Measurements from ENCODE around the gene FCRL5. TPM values are rescaled to one million over a fixed set of nuclear protein-coding genes. Genes with fewer than 3 reads are reported as not detected.

Gene FCRL5
- total RNA-seq, 1 donor from 2014 or later: not detected

GRCh38 chr1:157504646-157505045, 47.7 kb downstream of the FCRL5 start:
- Histone ChIP-seq H3K4me3 (no peak overlapping the region), H3K27ac (replicated peaks) (no peak overlapping the region), H3K36me3 (no peaks in the 10 kb centered on the region), H3K9me3 (replicated peaks) (no peaks in the 10 kb centered on the region), H3K4me1 (no peaks in the 10 kb centered on the region), H3K27me3 (ENCODE audit: low read depth) (peaks cover 46% of the 10 kb centered on the region)
- no peak for DNase-seq
- TF ChIP-seq CTCF (IDR thresholded peaks at IDR 0.05; ENCODE audit: borderline replicate concordance): no peak
- intact Hi-C loops (cut with micrococcal nuclease): no loop called here

DNA sequence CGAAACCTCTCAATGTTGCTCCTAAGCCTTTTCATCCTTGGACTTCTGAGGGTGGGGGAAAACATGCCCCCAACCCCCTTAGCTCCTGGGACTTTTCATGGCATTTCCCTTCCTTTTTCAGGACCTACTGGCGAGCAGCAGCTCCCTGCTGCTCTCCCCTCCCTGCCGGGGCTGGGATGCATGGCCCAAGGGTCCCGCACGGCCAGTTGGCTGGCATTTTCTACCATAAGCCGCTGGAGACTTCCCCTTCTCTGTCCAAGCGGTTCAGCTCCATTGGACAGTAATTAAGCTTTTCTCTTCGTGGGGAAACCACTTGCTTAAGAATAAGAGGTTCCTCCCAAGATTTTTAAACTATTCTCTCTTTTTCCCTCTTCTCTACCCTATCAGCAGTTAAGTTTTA, 52.8 kb downstream of the FCRL5 start:
- H3K36me3 ChIP-seq: no peaks in the 10 kb centered on the region
- H3K4me3 ChIP-seq: no peak overlapping the region
- H3K9me3 ChIP-seq (replicated peaks): no peaks in the 10 kb centered on the region
- DNase-seq: no peak
- intact Hi-C loops (cut with micrococcal nuclease): no loop called here
- peaks cover 51% of the 10 kb centered on the region for H3K27me3 ChIP-seq (ENCODE audit: low read depth)
- no peaks in the 10 kb centered on the region for H3K4me1 ChIP-seq
- no peak for TF ChIP-seq CTCF (IDR thresholded peaks at IDR 0.05; ENCODE audit: borderline replicate concordance)
- H3K27ac ChIP-seq (replicated peaks): no peak overlapping the region

GRCh38 chr1:157498736-157499090, 53.6 kb downstream of the FCRL5 start:
- H3K36me3 ChIP-seq: no peaks in the 10 kb centered on the region
- H3K4me3 ChIP-seq: no peak overlapping the region
- H3K9me3 ChIP-seq (replicated peaks): no peaks in the 10 kb centered on the region
- no peaks in the 10 kb centered on the region for H3K4me1 ChIP-seq
- intact Hi-C loops (cut with micrococcal nuclease): no loop called here
- TF ChIP-seq CTCF (IDR thresholded peaks at IDR 0.05; ENCODE audit: borderline replicate concordance): no peak
- H3K27me3 ChIP-seq (ENCODE audit: low read depth): peaks cover 55% of the 10 kb centered on the region
- DNase-seq: no peak
- no peak overlapping the region for H3K27ac ChIP-seq (replicated peaks)

DNA sequence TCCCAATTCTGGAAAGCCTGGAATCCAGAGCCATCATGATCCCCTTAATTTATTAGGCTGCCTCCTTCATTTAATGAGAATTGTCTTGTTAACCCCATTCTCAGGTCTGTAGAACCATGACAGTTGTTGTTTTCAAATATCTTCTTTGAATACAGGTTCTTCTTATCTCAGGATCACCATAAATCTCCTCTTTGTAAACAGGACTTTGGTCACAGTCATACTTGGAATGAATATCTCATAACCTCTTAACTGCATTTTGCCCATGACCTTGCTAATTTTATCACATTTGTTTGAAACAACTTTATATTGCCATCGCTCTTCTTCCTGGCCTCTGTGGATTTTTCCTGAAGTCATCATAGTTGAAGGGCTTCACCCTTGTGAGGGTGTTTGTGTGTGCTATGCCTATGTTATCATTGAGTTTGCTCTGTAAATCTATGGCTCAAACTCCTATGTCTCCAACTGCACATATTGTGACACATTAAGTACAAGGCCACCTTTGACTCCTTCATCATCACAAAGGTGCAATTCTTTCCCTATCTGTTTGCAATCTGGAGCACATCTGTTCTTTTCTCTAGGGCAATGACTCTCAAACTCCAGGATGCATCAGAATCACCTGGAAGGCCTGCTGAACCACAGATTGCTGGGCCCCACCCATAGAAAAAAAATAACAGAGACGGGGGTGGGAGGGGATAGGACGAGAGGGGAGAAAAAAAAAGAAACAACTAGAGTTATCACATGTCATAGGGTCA, 54.2 kb downstream of the FCRL5 start:
- no peaks in the 10 kb centered on the region for H3K4me1 ChIP-seq
- H3K27ac ChIP-seq (replicated peaks): no peak overlapping the region
- no peak for TF ChIP-seq CTCF (IDR thresholded peaks at IDR 0.05; ENCODE audit: borderline replicate concordance)
- H3K9me3 ChIP-seq (replicated peaks): no peaks in the 10 kb centered on the region
- peaks cover 58% of the 10 kb centered on the region for H3K27me3 ChIP-seq (ENCODE audit: low read depth)
- no peaks in the 10 kb centered on the region for H3K36me3 ChIP-seq
- intact Hi-C loops (cut with micrococcal nuclease): no loop called here
- DNase-seq: no peak
- H3K4me3 ChIP-seq: no peak overlapping the region

- intact Hi-C loops (cut with micrococcal nuclease): no loop called here
- H3K27me3 ChIP-seq (ENCODE audit: low read depth): peaks cover 58% of the 10 kb centered on the region
- no peaks in the 10 kb centered on the region for H3K36me3 ChIP-seq
- no peak overlapping the region for H3K4me3 ChIP-seq
- no peaks in the 10 kb centered on the region for H3K4me1 ChIP-seq
- no peak for TF ChIP-seq CTCF (IDR thresholded peaks at IDR 0.05; ENCODE audit: borderline replicate concordance)
- no peak overlapping the region for H3K27ac ChIP-seq (replicated peaks)
- DNase-seq: no peak
- H3K9me3 ChIP-seq (replicated peaks): no peaks in the 10 kb centered on the region
Observed at GRCh38 chr1:157497284-157497683, 55.0 kb downstream of the FCRL5 start.
